Endodermal cell (in vitro differentiated cells): ENCODE data around the gene SSR4. TPM values are rescaled to one million over a fixed set of nuclear protein-coding genes. Genes with fewer than 3 reads are reported as not detected.

Experiments used
- DNase-seq: peaks from one replicate; pipeline ENCODE4 v3.0.0-alpha.2; 2017
- H3K27ac ChIP-seq: 2 replicates; pipeline ENCODE4 v1.5.1; 2013; ENCODE audit warnings: mild to moderate bottlenecking, low read depth, low read length, moderate library complexity
- H3K27me3 ChIP-seq: 2 replicates; pipeline ENCODE4 v1.6.1; 2013; ENCODE audit warnings: mild to moderate bottlenecking, low read length, moderate library complexity; ENCODE audit not compliant: insufficient read depth, control insufficient read depth, poor library complexity, severe bottlenecking
- H3K36me3 ChIP-seq: 2 replicates; pipeline ENCODE4 v1.7.0; 2013; ENCODE audit warnings: mild to moderate bottlenecking, low read length, moderate library complexity; ENCODE audit not compliant: control insufficient read depth, insufficient read depth
- H3K4me1 ChIP-seq: one replicate; pipeline ENCODE4 v1.7.0; 2013; ENCODE audit warnings: low read length; ENCODE audit not compliant: control insufficient read depth, insufficient read depth
- H3K4me3 ChIP-seq: 2 replicates; pipeline ENCODE4 v1.5.1; 2013; ENCODE audit warnings: mild to moderate bottlenecking, low read length, moderate library complexity
- H3K9ac ChIP-seq: 2 replicates; pipeline ENCODE4 v1.6.1; 2013; ENCODE audit warnings: mild to moderate bottlenecking, low read length, moderate library complexity; ENCODE audit not compliant: poor library complexity, severe bottlenecking; ENCODE audit errors: extremely low read depth
- H3K9me3 ChIP-seq: 2 replicates; pipeline ENCODE4 v1.6.1; 2013; ENCODE audit warnings: mild to moderate bottlenecking, low read length, moderate library complexity; ENCODE audit not compliant: control insufficient read depth
- H3K27ac Mint-ChIP-seq: 2 replicates; pipeline ENCODE4 v1.8.0; 2020; ENCODE audit warnings: mixed read lengths
- H3K27me3 Mint-ChIP-seq: 2 replicates; pipeline ENCODE4 v1.8.0; 2021; ENCODE audit warnings: mild to moderate bottlenecking, mixed read lengths; ENCODE audit not compliant: insufficient read depth
- H3K36me3 Mint-ChIP-seq: 2 replicates; pipeline ENCODE4 v1.8.0; 2020; ENCODE audit warnings: low read depth, mixed read lengths
- H3K4me1 Mint-ChIP-seq: 2 replicates; pipeline ENCODE4 v1.8.0; 2020; ENCODE audit warnings: mixed read lengths
- H3K4me3 Mint-ChIP-seq: 2 replicates; pipeline ENCODE4 v1.8.0; 2020; ENCODE audit warnings: mild to moderate bottlenecking, moderate library complexity, mixed read lengths
- H3K9me3 Mint-ChIP-seq: 2 replicates; pipeline ENCODE4 v1.8.0; 2020; ENCODE audit warnings: mild to moderate bottlenecking, mixed read lengths
- CTCF ChIP-seq: fragments of 200-600 bp; sonication (generic); conservative IDR thresholded peaks from 2 replicates; pipeline ENCODE4 v1.5.0; 2021; ENCODE audit warnings: antibody characterized with exemption, mild to moderate bottlenecking
- WGBS, 2 experiments: methylation state at CpG; one replicate each; pipeline versions ENCODE4 v1.1.5 to v1.1.7; 2013; ENCODE audit warnings: missing lambda C conversion rate in 2 of 2, mixed read lengths in 1 of 2; ENCODE audit not compliant: insufficient coverage in 1 of 2, insufficient read length in 1 of 2; 5-methylcytosine and 5-hydroxymethylcytosine counted together
- total RNA-seq, 2 donors: library from RNA; stranded (reverse); fragmentation: NEBNext Ultra II Directional in 1 of 2; extraction: Animal tissue kit (Norgen Biotek cat#: 25700) in 1 of 2; gene quantifications; 2 replicates in 1 of 2; 3 replicates in 1 of 2; pipeline ENCODE4 v1.2.1, GENCODE V29; 2021

Gene SSR4
- total RNA-seq, 2 donors from 2014 or later = 220 to 236 TPM

GRCh38 chrX:153844509-153845082, 50.1 kb downstream of the SSR4 start:
- Mint-ChIP-seq H3K4me1 (peaks cover 9% of the 10 kb centered on the region), H3K4me3 (no peak overlapping the region), H3K36me3 (no peaks in the 10 kb centered on the region), H3K27ac (peak overlapping the region; percentile 32), H3K9me3 (peaks cover 48% of the 10 kb centered on the region), H3K27me3 (no peaks in the 10 kb centered on the region)
- H3K9ac ChIP-seq = no peak overlapping the region
- H3K36me3 ChIP-seq = no peaks in the 10 kb centered on the region
- 0 to 40% methylated on average over 1 to 3 of the region's 6 CpGs for WGBS, 2 experiments
- no peak overlapping the region for H3K4me3 ChIP-seq
- H3K9me3 ChIP-seq = no peaks in the 10 kb centered on the region
- no peaks in the 10 kb centered on the region for H3K27me3 ChIP-seq
- DNase-seq = peak; percentile 86
- H3K27ac ChIP-seq = no peak overlapping the region
- peaks cover 5% of the 10 kb centered on the region for H3K4me1 ChIP-seq
- TF ChIP-seq CTCF = no peak

GRCh38 chrX:153845195-153845594, 50.7 kb downstream of the SSR4 start:
- Histone ChIP-seq H3K9ac (no peak overlapping the region), H3K27me3 (no peaks in the 10 kb centered on the region), H3K27ac (no peak overlapping the region), H3K36me3 (no peaks in the 10 kb centered on the region), H3K9me3 (no peaks in the 10 kb centered on the region), H3K4me3 (no peak overlapping the region), H3K4me1 (peaks cover 5% of the 10 kb centered on the region)
- DNase-seq = peak; percentile 75
- 23% methylated on average over 2 to 5 of the region's 6 CpGs for WGBS, 2 experiments
- H3K4me3 Mint-ChIP-seq = no peak overlapping the region
- H3K9me3 Mint-ChIP-seq = peaks cover 43% of the 10 kb centered on the region
- H3K36me3 Mint-ChIP-seq = no peaks in the 10 kb centered on the region
- peak overlapping the region; percentile 52 for H3K27ac Mint-ChIP-seq
- no peaks in the 10 kb centered on the region for H3K27me3 Mint-ChIP-seq
- H3K4me1 Mint-ChIP-seq = peaks cover 9% of the 10 kb centered on the region
- TF ChIP-seq CTCF = no peak

- Histone ChIP-seq H3K4me3 (no peak overlapping the region), H3K36me3 (no peaks in the 10 kb centered on the region), H3K9me3 (no peaks in the 10 kb centered on the region), H3K9ac (no peak overlapping the region), H3K27ac (no peak overlapping the region), H3K4me1 (peaks cover 5% of the 10 kb centered on the region), H3K27me3 (no peaks in the 10 kb centered on the region)
- Mint-ChIP-seq H3K4me1 (peaks cover 9% of the 10 kb centered on the region), H3K9me3 (peaks cover 48% of the 10 kb centered on the region), H3K27ac (no peak overlapping the region), H3K36me3 (no peaks in the 10 kb centered on the region), H3K4me3 (no peak overlapping the region), H3K27me3 (no peaks in the 10 kb centered on the region)
- WGBS, 2 experiments = 21% methylated on average over 3 of the region's 3 CpGs; no CpG with 5 or more reads in 1 of the 2 experiments
- TF ChIP-seq CTCF = no peak
- no peak for DNase-seq
Measured at GRCh38 chrX:153845842-153846241, 51.4 kb downstream of the SSR4 start.

Other genes starting within 250 kb of the SSR4 start
- 10 to 100 TPM; 17.1 to 20.8 TPM for gene CCNQ, start 195.5 kb upstream of the SSR4 start, total RNA-seq
- under 1 TPM; 0.18 to 0.31 TPM for gene DUSP9, start 147.5 kb upstream of the SSR4 start, total RNA-seq
- 10 to 100 TPM in 1 of 2 donors, 1 to 10 TPM in 1; 2.8 to 12.9 TPM for gene PNCK, start 120.9 kb upstream of the SSR4 start, total RNA-seq
- 100 to 1,000 TPM in 1 of 2 donors, 10 to 100 TPM in 1; 57.6 to 121 TPM for gene SLC6A8, start 106.7 kb upstream of the SSR4 start, total RNA-seq
- 100 to 1,000 TPM; 192 to 206 TPM for gene BCAP31, start 70.3 kb upstream of the SSR4 start, total RNA-seq
- gene ABCD1, start 69.8 kb upstream of the SSR4 start, total RNA-seq = 10 to 100 TPM; 17.9 to 18.2 TPM
- 1 to 10 TPM; 1.1 TPM for gene PLXNB3, start 30.4 kb upstream of the SSR4 start, total RNA-seq
- not detected for gene SRPK3, start 13.6 kb upstream of the SSR4 start, total RNA-seq
- 10 to 100 TPM; 39.5 to 45.0 TPM for gene IDH3G, start 293 bp upstream of the SSR4 start, total RNA-seq
- gene PDZD4, start 35.9 kb downstream of the SSR4 start, total RNA-seq = 10 to 100 TPM; 30.1 to 68.3 TPM
- 10 to 100 TPM in 1 of 2 donors, 1 to 10 TPM in 1; 7.5 to 29.0 TPM for gene L1CAM, start 91.5 kb downstream of the SSR4 start, total RNA-seq
- gene AVPR2, start 110.0 kb downstream of the SSR4 start, total RNA-seq = not detected
- 10 to 100 TPM; 56.0 to 65.0 TPM for gene ARHGAP4, start 131.6 kb downstream of the SSR4 start, total RNA-seq
- 10 to 100 TPM; 91.6 to 99.3 TPM for gene NAA10, start 140.4 kb downstream of the SSR4 start, total RNA-seq
- 10 to 100 TPM; 12.0 to 17.5 TPM for gene RENBP, start 150.0 kb downstream of the SSR4 start, total RNA-seq
- 100 to 1,000 TPM in 1 of 2 donors, 10 to 100 TPM in 1; 93.4 to 112 TPM for gene HCFC1, start 177.2 kb downstream of the SSR4 start, total RNA-seq
- gene TMEM187, start 178.1 kb downstream of the SSR4 start, total RNA-seq = 1 to 10 TPM; 4.8 to 8.1 TPM
- gene IRAK1, start 225.2 kb downstream of the SSR4 start, total RNA-seq = 10 to 100 TPM; 61.1 to 73.9 TPM